SK-N-SH (cell line): ENCODE measurements around the gene TRAK1. TPM values are rescaled to one million over a fixed set of nuclear protein-coding genes. Genes with fewer than 3 reads are reported as not detected.

Experiments used
- CTCF ChIA-PET: fragments of 300-600, 350-600 bp; formaldehyde crosslinking; extraction: SDS; loops from one replicate; lab custom pipeline; 2021; lab: Yijun Ruan, JAX
- POLR2A ChIA-PET: fragments of 350-600 bp; sonication (Branson Sonifier 250); formaldehyde crosslinking; extraction: SDS; loops from one replicate; lab custom pipeline; 2020; ENCODE audit warnings: antibody characterized with exemption, inconsistent platforms; lab: Yijun Ruan, JAX
- DNase-seq: peaks from one replicate; pipeline ENCODE4 v3.0.0; 2012
- H2AFZ ChIP-seq: fragments of 200-600 bp; sonication (generic); 2 replicates; pipeline ENCODE4 v1.8.1; 2016; ENCODE audit warnings: antibody characterized with exemption, mild to moderate bottlenecking, low read depth
- H3F3A ChIP-seq: fragments of 200-600 bp; sonication (generic); replicated peaks from 2 replicates; pipeline ENCODE3; 2016; ENCODE audit warnings: antibody characterized with exemption, mild to moderate bottlenecking; ENCODE audit not compliant: insufficient read depth
- H3K27ac ChIP-seq, 2 experiments: fragments of 200-500 bp in 1 of 2; fragments of 200-600 bp in 1 of 2; sonication (Bioruptor generic) in 1 of 2; sonication (generic), shearing (Covaris generic) in 1 of 2; 2 replicates each; pipeline versions ENCODE4 v1.5.1 to v1.6.1; 2014 to 2016; ENCODE audit warnings: low read depth in 2 of 2, inconsistent platforms in 1 of 2, low read length in 1 of 2, mild to moderate bottlenecking in 1 of 2, mixed read lengths in 1 of 2
- H3K27me3 ChIP-seq: fragments of 200-600 bp; sonication (generic), shearing (Covaris generic); 2 replicates; pipeline ENCODE4 v1.6.1; 2016; ENCODE audit warnings: mixed run types; ENCODE audit not compliant: insufficient read depth
- H3K36me3 ChIP-seq, 2 experiments: fragments of 200-500 bp in 1 of 2; fragments of 200-600 bp in 1 of 2; sonication (Bioruptor generic) in 1 of 2; sonication (generic) in 1 of 2; replicated peaks in 1 of 2; 2 replicates each; pipeline versions ENCODE3 to v1.5.1; 2014 to 2016; ENCODE audit warnings: low read length in 1 of 2, mild to moderate bottlenecking in 1 of 2; ENCODE audit not compliant: insufficient read depth in 2 of 2, control insufficient read depth in 1 of 2
- H3K4me1 ChIP-seq, 2 experiments: fragments of 200-500 bp in 1 of 2; fragments of 200-600 bp in 1 of 2; sonication (Bioruptor generic) in 1 of 2; sonication (generic), shearing (Covaris generic) in 1 of 2; 2 replicates each; pipeline versions ENCODE4 v1.5.1 to v1.6.1; 2014 to 2016; ENCODE audit warnings: low read depth in 1 of 2, low read length in 1 of 2, mixed run types in 1 of 2; ENCODE audit not compliant: insufficient read depth in 2 of 2, control insufficient read depth in 1 of 2
- H3K4me2 ChIP-seq: fragments of 200-600 bp; sonication (generic), shearing (Covaris generic); 2 replicates; pipeline ENCODE4 v1.6.1; 2017; ENCODE audit warnings: mixed run types
- H3K4me3 ChIP-seq, 2 experiments: fragments of 200-500 bp in 1 of 2; fragments of 200-600 bp in 1 of 2; sonication (Bioruptor generic) in 1 of 2; sonication (generic), shearing (Covaris generic) in 1 of 2; 2 replicates each; pipeline versions ENCODE4 v1.5.1 to v1.8.1; 2014 to 2016; ENCODE audit warnings: low read depth in 2 of 2, inconsistent platforms in 1 of 2, low read length in 1 of 2, mild to moderate bottlenecking in 1 of 2, mixed read lengths in 1 of 2, moderate library complexity in 1 of 2
- H3K79me2 ChIP-seq: fragments of 200-600 bp; sonication (generic); 2 replicates; pipeline ENCODE4 v1.8.1; 2017; ENCODE audit warnings: mild to moderate bottlenecking; ENCODE audit not compliant: insufficient read depth
- H3K9ac ChIP-seq: fragments of 200-600 bp; sonication (generic); 2 replicates; pipeline ENCODE4 v1.6.1; 2017; ENCODE audit warnings: mixed run types
- H3K9me2 ChIP-seq: fragments of 200-600 bp; sonication (generic); 2 replicates; pipeline ENCODE4 v1.6.1; 2017; ENCODE audit warnings: mixed run types
- H3K9me3 ChIP-seq: fragments of 200-600 bp; sonication (generic); 2 replicates; pipeline ENCODE4 v1.6.1; 2017; ENCODE audit warnings: mixed run types, mild to moderate bottlenecking, moderate library complexity
- H4K20me1 ChIP-seq: fragments of 200-600 bp; sonication (generic); 2 replicates; pipeline ENCODE4 v1.6.1; 2017; ENCODE audit warnings: mild to moderate bottlenecking, mixed run types; ENCODE audit not compliant: insufficient read depth
- CHD2 ChIP-seq: fragments of 150-350 bp; IDR thresholded peaks from 2 replicates; pipeline ENCODE4 v1.6.1; 2018; ENCODE audit warnings: low read length; ENCODE audit not compliant: partially characterized antibody
- ELF1 ChIP-seq: IDR thresholded peaks from 2 replicates; pipeline ENCODE4 v1.4.0; 2012
- EZH2phosphoT487 ChIP-seq: fragments of 200-600 bp; sonication (generic); IDR thresholded peaks from 2 replicates; pipeline ENCODE4 v1.6.1; 2017; ENCODE audit warnings: low read depth, mixed run types, mild to moderate bottlenecking, antibody characterized with exemption, moderate library complexity, borderline replicate concordance
- FOXJ3 ChIP-seq: sonication (generic); formaldehyde crosslinking; IDR thresholded peaks from 2 replicates; pipeline ENCODE4 v1.5.1; 2020; ENCODE audit warnings: mild to moderate bottlenecking, missing genetic modification reagents
- FOXM1 ChIP-seq: IDR thresholded peaks from 2 replicates; pipeline ENCODE4 v1.4.0; 2012; ENCODE audit warnings: low read depth, mild to moderate bottlenecking
- GATA2 ChIP-seq: sonication (generic); formaldehyde crosslinking; IDR thresholded peaks from 2 replicates; pipeline ENCODE4 v1.5.0; 2020; ENCODE audit warnings: mild to moderate bottlenecking, missing genetic modification reagents
- MXI1 ChIP-seq: IDR thresholded peaks from 2 replicates; pipeline ENCODE4 v1.6.1; 2012; ENCODE audit warnings: mild to moderate bottlenecking, low read depth, low read length, improper control_type of control experiment
- RAD21 ChIP-seq: IDR thresholded peaks from 2 replicates; pipeline ENCODE4 v1.6.1; 2012; ENCODE audit warnings: mild to moderate bottlenecking, low read length
- RCOR1 ChIP-seq: fragments of 150-350 bp; IDR thresholded peaks from 2 replicates; pipeline ENCODE4 v1.6.1; 2017; ENCODE audit warnings: antibody characterized with exemption, low read length
- RFX5 ChIP-seq: IDR thresholded peaks from 2 replicates; pipeline ENCODE4 v1.6.1; 2012; ENCODE audit warnings: mild to moderate bottlenecking, improper control_type of control experiment, low read length
- RXRA ChIP-seq: IDR thresholded peaks from 2 replicates; pipeline ENCODE4 v1.4.0; 2012; ENCODE audit warnings: low read depth, mild to moderate bottlenecking, borderline replicate concordance
- SMC3 ChIP-seq: IDR thresholded peaks from 2 replicates; pipeline ENCODE4 v1.6.1; 2012; ENCODE audit warnings: low read depth, low read length, improper control_type of control experiment
- TAF1 ChIP-seq: IDR thresholded peaks from 2 replicates; pipeline ENCODE4 v1.6.1; 2012; ENCODE audit warnings: low read depth, mild to moderate bottlenecking, low read length, moderate library complexity, borderline replicate concordance
- TCF12 ChIP-seq: IDR thresholded peaks from 2 replicates; pipeline ENCODE4 v1.4.0; 2012
- YY1 ChIP-seq: IDR thresholded peaks from 2 replicates; pipeline ENCODE4 v1.4.0; 2012; ENCODE audit warnings: low read depth, mild to moderate bottlenecking
- WGBS: methylation state at CpG from one replicate; pipeline ENCODE4 v1.1.6; 2017; ENCODE audit warnings: low lambda C conversion rate; 5-methylcytosine and 5-hydroxymethylcytosine counted together
- polyA plus RNA-seq, 3 experiments: library from polyadenylated mRNA; depleted of rRNA; stranded (reverse); fragments of >200 nt; gene quantifications; 2 replicates each; pipeline ENCODE4 v1.2.3, GENCODE V29; 2012
- TF ChIP-seq, protein P1 (sequence below): IDR thresholded peaks from 2 replicates; pipeline ENCODE4 v1.4.0; 2012; ENCODE audit warnings: low read depth
- TF ChIP-seq, protein P2 (sequence below): IDR thresholded peaks from 2 replicates; pipeline ENCODE4 v1.4.0; 2012; ENCODE audit warnings: low read depth, borderline replicate concordance
- TF ChIP-seq, protein P3 (sequence below): fragments of 150-350 bp; IDR thresholded peaks from 2 replicates; pipeline ENCODE4 v1.6.1; 2017; ENCODE audit warnings: antibody characterized with exemption, low read length, low read depth, borderline replicate concordance
- TF ChIP-seq, protein P4 (sequence below): IDR thresholded peaks from 2 replicates; pipeline ENCODE4; 2012

The TRAK1 gene
- polyA plus RNA-seq, 1 of the 3 experiments (the other 2 are of a cell fraction): 12.5 TPM

DNA sequence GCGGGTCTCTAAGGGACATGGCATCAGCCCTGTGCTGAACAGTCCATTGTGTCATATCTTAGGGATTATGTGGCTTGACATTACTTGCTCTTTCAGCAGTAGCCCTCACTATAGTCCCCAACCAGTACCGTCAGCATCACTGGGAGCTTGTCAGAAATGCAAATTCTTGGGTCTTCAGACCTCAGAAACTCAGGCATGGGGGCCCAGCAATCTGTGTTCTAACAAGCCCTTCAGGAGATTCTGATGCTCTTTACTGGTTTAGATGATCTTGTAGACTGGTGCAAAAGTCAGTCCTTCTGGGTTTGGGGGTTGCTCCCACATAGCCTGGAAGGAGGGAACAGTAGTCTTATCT, 39.0 kb upstream of the TRAK1 start (continued):
- no peak for TF ChIP-seq MXI1
- TF ChIP-seq, all 33 proteins: peak for 0

DNA sequence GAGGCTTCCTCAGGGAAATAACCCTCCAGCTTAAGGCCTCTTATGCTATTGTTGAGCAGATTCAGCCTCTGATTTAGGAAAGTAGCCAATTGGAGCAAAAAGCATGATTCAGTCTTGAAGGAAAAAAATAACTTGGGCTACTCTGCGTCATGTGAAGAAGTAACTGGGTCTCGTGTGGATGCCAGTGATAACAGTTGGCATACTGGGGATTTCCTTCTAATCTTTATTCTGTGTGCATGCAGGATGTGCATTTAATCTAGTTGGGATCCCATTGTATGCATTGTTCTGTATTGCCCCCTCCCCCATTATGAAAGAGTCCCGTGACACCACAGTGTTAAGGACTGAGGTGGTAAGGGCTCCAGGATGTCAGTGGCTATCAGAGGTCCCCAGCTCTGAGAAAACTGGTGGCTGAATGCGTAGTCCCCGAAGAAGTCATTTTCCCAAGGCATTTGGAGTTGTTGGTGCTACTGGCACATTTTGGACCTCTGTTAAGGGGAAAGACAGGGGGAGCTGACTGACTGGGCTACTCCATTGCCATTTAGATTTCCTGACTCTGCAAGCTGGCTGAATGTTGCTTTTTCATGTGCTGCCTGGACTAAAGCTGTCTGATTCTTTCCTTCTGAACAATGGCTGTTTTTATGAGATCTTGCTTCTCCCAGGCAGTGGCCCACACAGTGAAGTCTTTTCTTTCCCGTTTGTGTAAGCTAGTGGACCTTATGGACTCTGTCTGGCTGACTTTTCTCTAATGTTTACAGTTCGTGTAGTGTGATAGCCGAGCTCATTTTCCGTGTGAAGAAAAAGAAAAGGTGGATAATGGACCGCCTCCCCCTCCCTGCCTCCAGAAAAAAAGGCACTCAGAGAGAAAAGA, 38.4 kb upstream of the TRAK1 start:
- peaks cover 0 to 18% of the 10 kb centered on the region in 2 experiments; a peak in 1 of 4 replicates for H3K4me1 ChIP-seq
- 88% methylated on average over 8 of the region's 10 CpGs for WGBS
- DNase-seq: no peak
- H3K27ac ChIP-seq: peak overlapping the region; percentile 25 to 29; a peak in 2 of 4 replicates
- H3F3A ChIP-seq: peaks cover 6% of the 10 kb centered on the region
- H3K79me2 ChIP-seq: peaks cover 13% of the 10 kb centered on the region
- H2AFZ ChIP-seq: no peak overlapping the region
- no peaks in the 10 kb centered on the region for H3K9me2 ChIP-seq
- H3K4me3 ChIP-seq: no peak overlapping the region
- no peak overlapping the region for H3K9ac ChIP-seq
- CTCF ChIA-PET: interaction anchor here (3.6 kb wide), 1 partner anchor 47 kb away, joined by 18 read pairs; no protein-coding TSS in a partner anchor
- H4K20me1 ChIP-seq: no peaks in the 10 kb centered on the region
- no peak for TF ChIP-seq YY1
- TF ChIP-seq ELF1: no peak
- TF ChIP-seq, protein P1, sequence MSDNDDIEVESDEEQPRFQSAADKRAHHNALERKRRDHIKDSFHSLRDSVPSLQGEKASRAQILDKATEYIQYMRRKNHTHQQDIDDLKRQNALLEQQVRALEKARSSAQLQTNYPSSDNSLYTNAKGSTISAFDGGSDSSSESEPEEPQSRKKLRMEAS: 0 out of 2 replicates have a peak, but pooled peaks have one; percentile 14
- POLR2A ChIA-PET: no interaction called here
- 0 out of 2 replicates have a peak overlapping the region, but pooled peaks have one; percentile 6 for H3K4me2 ChIP-seq
- H3K27me3 ChIP-seq: no peaks in the 10 kb centered on the region
- H3K36me3 ChIP-seq: no peaks in the 10 kb centered on the region
- no peaks in the 10 kb centered on the region for H3K9me3 ChIP-seq

DNA sequence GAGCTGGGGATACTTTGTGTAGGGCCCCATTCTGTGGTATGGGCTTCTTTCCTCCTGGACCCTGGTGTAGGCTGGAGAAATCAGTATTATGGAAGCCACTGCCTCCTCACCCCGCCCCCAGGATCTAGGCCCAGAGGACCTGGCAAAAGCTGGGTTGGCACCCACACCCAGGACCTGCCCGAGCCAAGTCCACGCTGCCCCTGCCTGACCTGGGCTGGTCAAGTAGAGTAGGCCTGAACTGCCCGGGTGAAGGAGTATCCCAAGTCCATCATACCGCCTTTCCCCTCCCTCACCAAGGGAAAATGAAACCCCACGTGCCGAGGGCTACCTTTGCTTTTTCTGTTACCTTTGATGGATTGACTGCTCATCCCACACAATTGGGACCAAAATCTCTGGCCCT, 37.7 kb upstream of the TRAK1 start:
- Histone ChIP-seq H2AFZ (no peak overlapping the region), H3K9me2 (no peaks in the 10 kb centered on the region), H3K27me3 (no peaks in the 10 kb centered on the region), H3K9me3 (no peaks in the 10 kb centered on the region), H3K9ac (no peak overlapping the region), H3F3A (peaks cover 5% of the 10 kb centered on the region), H3K36me3 (no peaks in the 10 kb centered on the region), H3K4me2 (no peak overlapping the region), H3K4me3 (no peak overlapping the region), H3K4me1 (peaks cover 0 to 20% of the 10 kb centered on the region in 2 experiments; a peak in 1 of 4 replicates), H3K79me2 (peaks cover 9% of the 10 kb centered on the region), H3K27ac (no peak overlapping the region), H4K20me1 (no peaks in the 10 kb centered on the region)
- CTCF ChIA-PET: interaction anchor here (3.6 kb wide), 1 partner anchor 46 kb away, joined by 18 read pairs; no protein-coding TSS in a partner anchor
- no peak for DNase-seq
- TF ChIP-seq GATA2 (CRISPR knock-in tag): no peak
- no peak for TF ChIP-seq TAF1
- TF ChIP-seq, protein P2, sequence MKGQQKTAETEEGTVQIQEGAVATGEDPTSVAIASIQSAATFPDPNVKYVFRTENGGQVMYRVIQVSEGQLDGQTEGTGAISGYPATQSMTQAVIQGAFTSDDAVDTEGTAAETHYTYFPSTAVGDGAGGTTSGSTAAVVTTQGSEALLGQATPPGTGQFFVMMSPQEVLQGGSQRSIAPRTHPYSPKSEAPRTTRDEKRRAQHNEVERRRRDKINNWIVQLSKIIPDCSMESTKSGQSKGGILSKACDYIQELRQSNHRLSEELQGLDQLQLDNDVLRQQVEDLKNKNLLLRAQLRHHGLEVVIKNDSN: no peak
- TF ChIP-seq, protein P3, sequence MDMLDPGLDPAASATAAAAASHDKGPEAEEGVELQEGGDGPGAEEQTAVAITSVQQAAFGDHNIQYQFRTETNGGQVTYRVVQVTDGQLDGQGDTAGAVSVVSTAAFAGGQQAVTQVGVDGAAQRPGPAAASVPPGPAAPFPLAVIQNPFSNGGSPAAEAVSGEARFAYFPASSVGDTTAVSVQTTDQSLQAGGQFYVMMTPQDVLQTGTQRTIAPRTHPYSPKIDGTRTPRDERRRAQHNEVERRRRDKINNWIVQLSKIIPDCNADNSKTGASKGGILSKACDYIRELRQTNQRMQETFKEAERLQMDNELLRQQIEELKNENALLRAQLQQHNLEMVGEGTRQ: no peak
- TF ChIP-seq, protein P1: no peak
- no peak for TF ChIP-seq FOXJ3 (CRISPR knock-in tag)
- no peak for TF ChIP-seq RFX5
- TF ChIP-seq CHD2: no peak
- no peak for TF ChIP-seq RXRA
- no peak for TF ChIP-seq RAD21
- TF ChIP-seq ELF1: no peak
- no peak for TF ChIP-seq RCOR1
- TF ChIP-seq, protein P4, sequence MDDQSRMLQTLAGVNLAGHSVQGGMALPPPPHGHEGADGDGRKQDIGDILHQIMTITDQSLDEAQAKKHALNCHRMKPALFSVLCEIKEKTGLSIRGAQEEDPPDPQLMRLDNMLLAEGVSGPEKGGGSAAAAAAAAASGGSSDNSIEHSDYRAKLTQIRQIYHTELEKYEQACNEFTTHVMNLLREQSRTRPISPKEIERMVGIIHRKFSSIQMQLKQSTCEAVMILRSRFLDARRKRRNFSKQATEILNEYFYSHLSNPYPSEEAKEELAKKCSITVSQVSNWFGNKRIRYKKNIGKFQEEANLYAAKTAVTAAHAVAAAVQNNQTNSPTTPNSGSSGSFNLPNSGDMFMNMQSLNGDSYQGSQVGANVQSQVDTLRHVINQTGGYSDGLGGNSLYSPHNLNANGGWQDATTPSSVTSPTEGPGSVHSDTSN: no peak
- no peak for TF ChIP-seq FOXM1
- no peak for TF ChIP-seq TCF12
- TF ChIP-seq SMC3: no peak
- no peak for TF ChIP-seq EZH2phosphoT487
- TF ChIP-seq MXI1: no peak
- POLR2A ChIA-PET: no interaction called here
- WGBS: 96% methylated on average over 7 of the region's 7 CpGs
